Osteocyte (in vitro differentiated cells): ENCODE results near the gene HBB. TPM values are rescaled to one million over a fixed set of nuclear protein-coding genes. Genes with fewer than 3 reads are reported as not detected.

ENCODE experiments used
- DNase-seq: peaks from one replicate; pipeline ENCODE4 v3.0.0; 2021; ENCODE audit warnings: mixed read lengths; ENCODE audit not compliant: unreplicated experiment; ENCODE audit errors: extremely low spot score
- H3K27ac Mint-ChIP-seq: one replicate; pipeline ENCODE4 v1.8.0; 2021; ENCODE audit warnings: mild to moderate bottlenecking, mixed read lengths; ENCODE audit not compliant: unreplicated experiment
- H3K27me3 Mint-ChIP-seq: one replicate; pipeline ENCODE4 v1.8.0; 2021; ENCODE audit warnings: mixed read lengths; ENCODE audit not compliant: unreplicated experiment
- H3K36me3 Mint-ChIP-seq: one replicate; pipeline ENCODE4 v1.8.0; 2021; ENCODE audit warnings: mixed read lengths; ENCODE audit not compliant: unreplicated experiment
- H3K4me1 Mint-ChIP-seq: one replicate; pipeline ENCODE4 v1.8.0; 2021; ENCODE audit warnings: mixed read lengths; ENCODE audit not compliant: unreplicated experiment
- H3K4me3 Mint-ChIP-seq: one replicate; pipeline ENCODE4 v1.8.0; 2021; ENCODE audit warnings: mild to moderate bottlenecking, moderate library complexity, mixed read lengths; ENCODE audit not compliant: unreplicated experiment
- H3K9me3 Mint-ChIP-seq: one replicate; pipeline ENCODE4 v1.8.0; 2021; ENCODE audit warnings: mixed read lengths; ENCODE audit not compliant: unreplicated experiment
- total RNA-seq: library from RNA; stranded (reverse); gene quantifications from 2 replicates; pipeline ENCODE4 v1.2.1, GENCODE V29; 2021
- TF ChIP-seq, protein P1 (sequence below): fragments of 200-600 bp; sonication (generic); IDR thresholded peaks from 2 replicates; pipeline ENCODE4 v1.5.0; 2021; ENCODE audit warnings: antibody characterized with exemption, mild to moderate bottlenecking, moderate library complexity

The HBB gene
- total RNA-seq, 1 donor from 2014 or later, result not detected

- no peak overlapping the region for H3K27ac Mint-ChIP-seq
- H3K27me3 Mint-ChIP-seq, result peaks cover 20% of the 10 kb centered on the region
- no peaks in the 10 kb centered on the region for H3K9me3 Mint-ChIP-seq
- no peaks in the 10 kb centered on the region for H3K36me3 Mint-ChIP-seq
- DNase-seq, result no peak
- no peaks in the 10 kb centered on the region for H3K4me1 Mint-ChIP-seq
- no peak overlapping the region for H3K4me3 Mint-ChIP-seq
- TF ChIP-seq, protein P1, sequence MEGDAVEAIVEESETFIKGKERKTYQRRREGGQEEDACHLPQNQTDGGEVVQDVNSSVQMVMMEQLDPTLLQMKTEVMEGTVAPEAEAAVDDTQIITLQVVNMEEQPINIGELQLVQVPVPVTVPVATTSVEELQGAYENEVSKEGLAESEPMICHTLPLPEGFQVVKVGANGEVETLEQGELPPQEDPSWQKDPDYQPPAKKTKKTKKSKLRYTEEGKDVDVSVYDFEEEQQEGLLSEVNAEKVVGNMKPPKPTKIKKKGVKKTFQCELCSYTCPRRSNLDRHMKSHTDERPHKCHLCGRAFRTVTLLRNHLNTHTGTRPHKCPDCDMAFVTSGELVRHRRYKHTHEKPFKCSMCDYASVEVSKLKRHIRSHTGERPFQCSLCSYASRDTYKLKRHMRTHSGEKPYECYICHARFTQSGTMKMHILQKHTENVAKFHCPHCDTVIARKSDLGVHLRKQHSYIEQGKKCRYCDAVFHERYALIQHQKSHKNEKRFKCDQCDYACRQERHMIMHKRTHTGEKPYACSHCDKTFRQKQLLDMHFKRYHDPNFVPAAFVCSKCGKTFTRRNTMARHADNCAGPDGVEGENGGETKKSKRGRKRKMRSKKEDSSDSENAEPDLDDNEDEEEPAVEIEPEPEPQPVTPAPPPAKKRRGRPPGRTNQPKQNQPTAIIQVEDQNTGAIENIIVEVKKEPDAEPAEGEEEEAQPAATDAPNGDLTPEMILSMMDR, result no peak
These were observed 23.5 kb downstream of the HBB start for GRCh38 chr11:5203366-5203765.

GRCh38 chr11:5200582-5200981 is 26.3 kb downstream of the HBB start, which contains the start of gene OR51V1:
TSS of gene OR51V1 (minus strand) at chr11:5200682. CDS start at chr11:5200682, 0 bp downstream.
- Mint-ChIP-seq H3K27me3 (peaks cover 12% of the 10 kb centered on the region), H3K9me3 (no peaks in the 10 kb centered on the region), H3K4me3 (no peak within 1 kb of the TSS), H3K27ac (no peak within 1 kb of the TSS), H3K4me1 (no peaks in the 10 kb centered on the region), H3K36me3 (no peaks in the 10 kb centered on the region)
- TF ChIP-seq, protein P1, result no peak
- DNase-seq, result no peak

DNA sequence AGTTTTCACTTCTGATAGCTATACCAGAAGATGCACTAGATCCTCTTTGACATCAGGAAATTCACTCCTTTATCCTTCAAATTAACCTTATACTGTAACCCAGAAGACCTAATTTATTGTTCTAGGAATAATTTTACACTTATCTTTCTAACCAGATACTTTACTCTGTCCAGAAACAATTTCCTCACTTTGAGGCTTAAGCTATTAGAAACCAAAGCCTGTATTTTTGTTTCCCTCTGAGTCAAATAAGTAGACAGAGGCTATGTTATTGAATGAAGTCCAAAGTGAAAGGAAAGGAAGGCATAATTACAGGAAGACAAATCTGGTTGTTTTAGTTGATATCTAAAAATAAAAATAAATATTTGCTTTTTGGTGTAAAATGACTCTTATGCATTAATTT is 28.6 kb downstream of the HBB start:
- TF ChIP-seq, protein P1, result no peak
- Mint-ChIP-seq H3K36me3 (no peaks in the 10 kb centered on the region), H3K27me3 (peaks cover 12% of the 10 kb centered on the region), H3K27ac (no peak overlapping the region), H3K4me3 (no peak overlapping the region), H3K9me3 (no peaks in the 10 kb centered on the region), H3K4me1 (no peaks in the 10 kb centered on the region)
- no peak for DNase-seq

DNA sequence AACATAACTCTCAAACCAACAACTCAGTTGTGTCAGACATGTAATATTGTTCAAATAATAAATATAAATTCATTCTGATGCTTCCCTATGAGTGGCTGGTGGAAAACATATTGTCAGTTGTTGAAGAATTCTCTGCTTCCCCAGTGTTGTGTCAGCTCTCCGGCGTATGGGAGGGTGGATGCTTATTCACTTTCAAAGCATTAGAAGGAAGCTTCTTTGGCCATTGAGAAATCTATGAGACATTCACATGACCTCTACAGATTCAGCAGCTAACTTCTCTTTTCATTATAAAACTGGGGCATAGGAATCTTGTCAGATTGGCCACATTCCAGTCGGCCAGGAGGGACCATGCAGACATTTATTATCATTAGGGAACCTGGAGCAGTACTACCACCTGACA is 29.3 kb downstream of the HBB start:
- Mint-ChIP-seq H3K4me3 (no peak overlapping the region), H3K4me1 (no peaks in the 10 kb centered on the region), H3K36me3 (no peaks in the 10 kb centered on the region), H3K9me3 (no peaks in the 10 kb centered on the region), H3K27me3 (peaks cover 12% of the 10 kb centered on the region), H3K27ac (no peak overlapping the region)
- TF ChIP-seq, protein P1, result no peak
- DNase-seq, result no peak

GRCh38 chr11:5196731-5197130 is 30.1 kb downstream of the HBB start:
- H3K4me1 Mint-ChIP-seq, result no peaks in the 10 kb centered on the region
- H3K27me3 Mint-ChIP-seq, result peaks cover 6% of the 10 kb centered on the region
- no peaks in the 10 kb centered on the region for H3K9me3 Mint-ChIP-seq
- no peaks in the 10 kb centered on the region for H3K36me3 Mint-ChIP-seq
- no peak for DNase-seq
- no peak overlapping the region for H3K27ac Mint-ChIP-seq
- TF ChIP-seq, protein P1, result no peak
- no peak overlapping the region for H3K4me3 Mint-ChIP-seq
